HUDEP-2 (cell line): ENCODE data around the gene KLF12.
A peak's percentile ranks its signal among the peaks of the same experiment; 100 is the strongest.

Source experiments
- DNase-seq, 76 experiments: peaks; one replicate each; lab custom pipeline; 2025; ENCODE audit not compliant: unreplicated experiment in 76 of 76; lab: John Stamatoyannopoulos, UW

The KLF12 gene

GRCh38 chr13:74135326-74136083, 1.3 kb upstream of the KLF12 start:
- peak in 1 of 76 experiments; percentile 3 for DNase-seq

GRCh38 chr13:74134777-74135325, 647 bp upstream of the KLF12 start:
- no peak for DNase-seq

- DNase-seq: peak in 2 of 76 experiments; percentile 4 to 25
Measured at GRCh38 chr13:74133657-74134201, 475 bp downstream of the KLF12 start.

GRCh38 chr13:74132776-74133656, 1.2 kb downstream of the KLF12 start:
- DNase-seq: peak in 1 of 76 experiments; percentile 1

GRCh38 chr13:74132152-74132775, 1.9 kb downstream of the KLF12 start:
- no peak for DNase-seq

GRCh38 chr13:74131227-74131626, 3.0 kb downstream of the KLF12 start:
- no peak for DNase-seq

GRCh38 chr13:74129500-74130191, 4.6 kb downstream of the KLF12 start:
- DNase-seq: no peak

GRCh38 chr13:74128156-74128767, 5.9 kb downstream of the KLF12 start:
- DNase-seq: no peak

GRCh38 chr13:74118328-74118727, 15.9 kb downstream of the KLF12 start:
- DNase-seq: no peak

GRCh38 chr13:74117207-74117705, 16.9 kb downstream of the KLF12 start:
- DNase-seq: no peak

- DNase-seq: no peak
Measured at GRCh38 chr13:74115133-74115532, 19.1 kb downstream of the KLF12 start.

- DNase-seq: no peak
Measured at GRCh38 chr13:74114641-74115040, 19.6 kb downstream of the KLF12 start.

- no peak for DNase-seq
Measured at GRCh38 chr13:74114202-74114601, 20.0 kb downstream of the KLF12 start.

GRCh38 chr13:74111901-74112824, 22.0 kb downstream of the KLF12 start:
- DNase-seq: no peak

GRCh38 chr13:74111399-74111798, 22.8 kb downstream of the KLF12 start:
- no peak for DNase-seq

GRCh38 chr13:74110053-74110452, 24.2 kb downstream of the KLF12 start:
- no peak for DNase-seq

GRCh38 chr13:74107598-74107997, 26.6 kb downstream of the KLF12 start:
- DNase-seq: no peak

- DNase-seq: no peak
Measured at GRCh38 chr13:74105871-74106270, 28.3 kb downstream of the KLF12 start.
